ENCODE data around the gene TSPAN5.

DNA sequence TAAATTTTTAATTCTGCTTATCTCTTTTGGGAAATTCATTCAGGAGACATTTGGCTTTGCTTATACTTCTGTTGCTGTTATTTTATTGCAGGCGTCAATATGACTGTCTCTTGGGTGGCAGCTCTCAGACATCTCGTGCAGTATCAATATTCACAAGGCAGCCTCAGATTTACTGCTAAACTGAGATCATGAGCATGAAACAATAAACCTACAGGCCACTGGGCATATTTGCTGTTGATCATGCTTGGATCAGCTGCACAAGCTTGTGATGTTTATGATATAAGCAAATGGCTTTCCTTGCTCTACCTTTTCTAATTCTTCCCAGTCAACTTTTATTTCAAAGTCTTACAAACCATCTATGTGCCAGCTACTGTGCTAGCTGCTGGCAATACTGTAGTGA, 39.2 kb downstream of the TSPAN5 start:
- TF ChIP-seq, protein P1, sequence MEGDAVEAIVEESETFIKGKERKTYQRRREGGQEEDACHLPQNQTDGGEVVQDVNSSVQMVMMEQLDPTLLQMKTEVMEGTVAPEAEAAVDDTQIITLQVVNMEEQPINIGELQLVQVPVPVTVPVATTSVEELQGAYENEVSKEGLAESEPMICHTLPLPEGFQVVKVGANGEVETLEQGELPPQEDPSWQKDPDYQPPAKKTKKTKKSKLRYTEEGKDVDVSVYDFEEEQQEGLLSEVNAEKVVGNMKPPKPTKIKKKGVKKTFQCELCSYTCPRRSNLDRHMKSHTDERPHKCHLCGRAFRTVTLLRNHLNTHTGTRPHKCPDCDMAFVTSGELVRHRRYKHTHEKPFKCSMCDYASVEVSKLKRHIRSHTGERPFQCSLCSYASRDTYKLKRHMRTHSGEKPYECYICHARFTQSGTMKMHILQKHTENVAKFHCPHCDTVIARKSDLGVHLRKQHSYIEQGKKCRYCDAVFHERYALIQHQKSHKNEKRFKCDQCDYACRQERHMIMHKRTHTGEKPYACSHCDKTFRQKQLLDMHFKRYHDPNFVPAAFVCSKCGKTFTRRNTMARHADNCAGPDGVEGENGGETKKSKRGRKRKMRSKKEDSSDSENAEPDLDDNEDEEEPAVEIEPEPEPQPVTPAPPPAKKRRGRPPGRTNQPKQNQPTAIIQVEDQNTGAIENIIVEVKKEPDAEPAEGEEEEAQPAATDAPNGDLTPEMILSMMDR (IDR thresholded peaks at IDR 0.05): no peak
- TF ChIP-seq, protein P2, sequence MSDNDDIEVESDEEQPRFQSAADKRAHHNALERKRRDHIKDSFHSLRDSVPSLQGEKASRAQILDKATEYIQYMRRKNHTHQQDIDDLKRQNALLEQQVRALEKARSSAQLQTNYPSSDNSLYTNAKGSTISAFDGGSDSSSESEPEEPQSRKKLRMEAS (IDR thresholded peaks at IDR 0.05; ENCODE audit: low read depth): no peak
- TF ChIP-seq EP300 (IDR thresholded peaks at IDR 0.05; ENCODE audit: borderline replicate concordance in 1 of 2, low read depth in 1 of 2, low read length in 1 of 2) (no peak), FOXM1 (IDR thresholded peaks at IDR 0.05; ENCODE audit: low read depth) (no peak), TEAD4 (IDR thresholded peaks at IDR 0.05; ENCODE audit: borderline replicate concordance, insufficient read depth) (no peak), TCF12 (IDR thresholded peaks at IDR 0.05) (no peak), POLR2AphosphoS5 (IDR thresholded peaks at IDR 0.05; ENCODE audit: low read depth, low read length) (no peak), RCOR1 (IDR thresholded peaks at IDR 0.05; ENCODE audit: low read length) (no peak), TAF1 (IDR thresholded peaks at IDR 0.05; ENCODE audit: borderline replicate concordance, low read depth, low read length) (no peak)
- TF ChIP-seq, protein P3, sequence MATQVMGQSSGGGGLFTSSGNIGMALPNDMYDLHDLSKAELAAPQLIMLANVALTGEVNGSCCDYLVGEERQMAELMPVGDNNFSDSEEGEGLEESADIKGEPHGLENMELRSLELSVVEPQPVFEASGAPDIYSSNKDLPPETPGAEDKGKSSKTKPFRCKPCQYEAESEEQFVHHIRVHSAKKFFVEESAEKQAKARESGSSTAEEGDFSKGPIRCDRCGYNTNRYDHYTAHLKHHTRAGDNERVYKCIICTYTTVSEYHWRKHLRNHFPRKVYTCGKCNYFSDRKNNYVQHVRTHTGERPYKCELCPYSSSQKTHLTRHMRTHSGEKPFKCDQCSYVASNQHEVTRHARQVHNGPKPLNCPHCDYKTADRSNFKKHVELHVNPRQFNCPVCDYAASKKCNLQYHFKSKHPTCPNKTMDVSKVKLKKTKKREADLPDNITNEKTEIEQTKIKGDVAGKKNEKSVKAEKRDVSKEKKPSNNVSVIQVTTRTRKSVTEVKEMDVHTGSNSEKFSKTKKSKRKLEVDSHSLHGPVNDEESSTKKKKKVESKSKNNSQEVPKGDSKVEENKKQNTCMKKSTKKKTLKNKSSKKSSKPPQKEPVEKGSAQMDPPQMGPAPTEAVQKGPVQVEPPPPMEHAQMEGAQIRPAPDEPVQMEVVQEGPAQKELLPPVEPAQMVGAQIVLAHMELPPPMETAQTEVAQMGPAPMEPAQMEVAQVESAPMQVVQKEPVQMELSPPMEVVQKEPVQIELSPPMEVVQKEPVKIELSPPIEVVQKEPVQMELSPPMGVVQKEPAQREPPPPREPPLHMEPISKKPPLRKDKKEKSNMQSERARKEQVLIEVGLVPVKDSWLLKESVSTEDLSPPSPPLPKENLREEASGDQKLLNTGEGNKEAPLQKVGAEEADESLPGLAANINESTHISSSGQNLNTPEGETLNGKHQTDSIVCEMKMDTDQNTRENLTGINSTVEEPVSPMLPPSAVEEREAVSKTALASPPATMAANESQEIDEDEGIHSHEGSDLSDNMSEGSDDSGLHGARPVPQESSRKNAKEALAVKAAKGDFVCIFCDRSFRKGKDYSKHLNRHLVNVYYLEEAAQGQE (IDR thresholded peaks at IDR 0.05; ENCODE audit: low read depth, low read length): no peak

All from SK-N-SH (cell line).